ENCODE measurements around the gene SPATA31C1. TPM values are rescaled to one million over a fixed set of nuclear protein-coding genes. Genes with fewer than 3 reads are reported as not detected.

Gene SPATA31C1
- total RNA-seq, 1 donor: not detected

DNA sequence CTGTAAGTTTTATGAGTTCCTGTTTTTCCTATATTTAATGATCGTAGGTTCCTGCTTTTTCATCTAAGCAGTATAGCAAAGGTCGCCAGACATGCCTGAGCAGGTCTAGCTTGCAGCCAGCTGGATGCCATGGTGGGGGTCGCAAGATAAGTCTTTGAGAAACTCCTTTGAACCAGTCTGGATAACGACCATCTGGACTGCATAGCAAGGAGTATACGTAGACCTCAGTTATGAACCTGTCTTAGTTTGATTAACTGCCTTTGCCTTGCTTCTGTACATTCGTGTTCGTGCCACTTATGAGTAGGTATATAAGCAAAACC is 43.5 kb upstream of the SPATA31C1 start:
- H3K4me3 ChIP-seq (ENCODE audit: low read depth, low read length): no peak overlapping the region
- DNase-seq (ENCODE audit: low read depth): peak; percentile 72
- TF ChIP-seq, protein P1, sequence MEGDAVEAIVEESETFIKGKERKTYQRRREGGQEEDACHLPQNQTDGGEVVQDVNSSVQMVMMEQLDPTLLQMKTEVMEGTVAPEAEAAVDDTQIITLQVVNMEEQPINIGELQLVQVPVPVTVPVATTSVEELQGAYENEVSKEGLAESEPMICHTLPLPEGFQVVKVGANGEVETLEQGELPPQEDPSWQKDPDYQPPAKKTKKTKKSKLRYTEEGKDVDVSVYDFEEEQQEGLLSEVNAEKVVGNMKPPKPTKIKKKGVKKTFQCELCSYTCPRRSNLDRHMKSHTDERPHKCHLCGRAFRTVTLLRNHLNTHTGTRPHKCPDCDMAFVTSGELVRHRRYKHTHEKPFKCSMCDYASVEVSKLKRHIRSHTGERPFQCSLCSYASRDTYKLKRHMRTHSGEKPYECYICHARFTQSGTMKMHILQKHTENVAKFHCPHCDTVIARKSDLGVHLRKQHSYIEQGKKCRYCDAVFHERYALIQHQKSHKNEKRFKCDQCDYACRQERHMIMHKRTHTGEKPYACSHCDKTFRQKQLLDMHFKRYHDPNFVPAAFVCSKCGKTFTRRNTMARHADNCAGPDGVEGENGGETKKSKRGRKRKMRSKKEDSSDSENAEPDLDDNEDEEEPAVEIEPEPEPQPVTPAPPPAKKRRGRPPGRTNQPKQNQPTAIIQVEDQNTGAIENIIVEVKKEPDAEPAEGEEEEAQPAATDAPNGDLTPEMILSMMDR (IDR thresholded peaks at IDR 0.05; ENCODE audit: insufficient read depth, low read depth, low read length): no peak

DNA sequence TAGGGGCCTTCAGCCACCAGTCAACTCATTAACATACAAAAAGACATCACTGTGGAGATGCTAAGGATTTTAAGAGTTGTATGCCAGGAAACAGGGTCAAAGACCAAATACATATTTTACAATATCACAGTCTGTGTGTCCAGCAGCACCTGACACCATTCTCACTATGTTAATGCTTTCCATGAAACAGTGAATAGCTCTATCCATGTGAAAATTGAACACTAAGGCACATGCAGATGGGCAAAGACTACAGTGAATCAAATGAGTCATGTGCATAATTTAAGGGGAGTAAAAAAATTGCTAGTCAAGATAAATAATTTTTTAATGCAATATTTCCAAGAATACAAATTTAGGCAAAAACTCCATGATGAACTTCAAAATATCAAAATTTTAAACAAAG is 42.7 kb upstream of the SPATA31C1 start:
- DNase-seq (ENCODE audit: low read depth): no peak
- TF ChIP-seq, protein P1 (IDR thresholded peaks at IDR 0.05; ENCODE audit: insufficient read depth, low read depth, low read length): no peak

DNA sequence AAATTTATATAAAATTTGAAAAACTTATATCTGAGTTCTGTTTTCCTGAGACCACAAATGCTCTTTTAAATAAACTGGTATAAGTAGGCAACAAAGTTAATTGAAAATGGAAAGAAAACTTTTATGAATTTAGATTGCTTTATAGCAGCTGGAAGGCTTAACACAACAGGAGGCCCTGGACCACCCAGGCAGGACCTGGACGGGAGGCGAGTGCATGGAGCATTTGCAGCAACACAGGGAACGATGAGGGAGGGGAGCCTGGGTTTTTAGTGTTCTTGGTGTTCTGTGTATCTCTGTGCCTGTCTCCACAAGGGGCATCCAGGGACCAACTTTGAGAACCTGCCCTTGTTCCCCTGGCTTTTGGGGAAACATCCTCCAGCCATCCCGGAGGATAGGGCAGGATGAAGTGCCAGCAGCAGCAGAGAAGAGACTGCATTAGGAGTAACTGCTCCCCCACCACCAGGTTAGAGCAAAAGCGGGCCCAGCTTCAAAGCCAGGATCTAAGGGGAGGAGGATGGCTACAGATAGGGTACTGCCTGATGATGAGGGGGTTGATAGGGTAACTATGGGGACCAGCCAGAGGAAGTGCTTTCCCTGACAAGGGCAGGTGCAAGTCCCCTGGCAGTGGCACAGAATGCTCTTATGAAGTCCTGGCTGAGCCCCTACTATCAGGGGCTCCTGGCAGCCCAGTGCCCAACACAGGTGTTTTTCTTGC is 41.8 kb upstream of the SPATA31C1 start:
- no peak overlapping the region for H3K4me3 ChIP-seq (ENCODE audit: low read depth, low read length)
- TF ChIP-seq, protein P1 (IDR thresholded peaks at IDR 0.05; ENCODE audit: insufficient read depth, low read depth, low read length): no peak
- no peak for DNase-seq (ENCODE audit: low read depth)

More for the DNA sequence above, 42.7 kb upstream of the SPATA31C1 start:
- no peak overlapping the region for H3K4me3 ChIP-seq (ENCODE audit: low read depth, low read length)

DNA sequence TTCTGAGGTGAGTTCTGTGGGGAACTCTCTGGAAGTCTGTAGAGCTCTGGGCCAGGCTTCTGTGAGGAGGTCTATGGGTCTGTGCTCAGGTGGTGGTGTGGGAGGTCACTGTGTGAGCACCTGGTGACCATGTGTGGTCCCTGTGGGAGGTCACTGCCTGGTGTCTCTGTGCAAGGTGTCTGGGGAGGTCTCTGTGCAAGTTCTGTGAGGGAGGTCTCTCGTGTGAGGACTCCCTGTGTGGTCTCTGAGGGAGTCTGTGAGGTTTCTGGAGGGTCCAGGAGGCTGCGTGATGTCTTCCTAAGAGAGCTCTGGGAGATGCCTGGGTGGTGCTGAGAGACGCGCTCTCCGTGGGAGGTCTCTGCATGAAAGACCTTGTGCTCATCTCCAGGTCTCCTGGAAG is 41.1 kb upstream of the SPATA31C1 start:
- DNase-seq (ENCODE audit: low read depth): no peak
- H3K4me3 ChIP-seq (ENCODE audit: low read depth, low read length): no peak overlapping the region
- TF ChIP-seq, protein P1 (IDR thresholded peaks at IDR 0.05; ENCODE audit: insufficient read depth, low read depth, low read length): no peak

DNA sequence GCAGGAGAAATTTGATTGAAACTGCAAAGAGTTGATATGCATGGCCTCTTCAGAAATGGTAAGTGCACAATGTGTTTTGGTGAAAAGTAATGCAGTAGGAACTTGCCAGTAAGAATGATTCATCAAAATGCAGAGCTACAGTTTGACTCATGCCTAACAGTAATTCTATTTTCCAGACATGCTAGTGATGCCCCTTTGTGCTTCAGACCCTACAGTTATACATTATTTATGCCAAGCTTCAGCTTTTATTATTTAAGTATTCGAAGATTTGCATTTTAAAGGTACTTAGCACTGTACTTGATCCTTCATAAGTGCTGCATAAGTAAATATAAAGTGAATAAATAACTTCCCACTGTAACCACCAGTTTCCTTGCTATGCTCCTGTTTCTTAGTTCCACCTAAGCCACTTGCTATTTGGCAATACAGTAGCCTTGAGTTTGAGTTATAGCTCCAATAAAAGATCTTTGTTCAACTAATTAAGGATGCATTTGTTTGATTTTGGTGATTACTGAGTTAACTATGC is 38.7 kb upstream of the SPATA31C1 start:
- TF ChIP-seq, protein P1 (IDR thresholded peaks at IDR 0.05; ENCODE audit: insufficient read depth, low read depth, low read length): no peak
- peak; percentile 66 for DNase-seq (ENCODE audit: low read depth)

DNA sequence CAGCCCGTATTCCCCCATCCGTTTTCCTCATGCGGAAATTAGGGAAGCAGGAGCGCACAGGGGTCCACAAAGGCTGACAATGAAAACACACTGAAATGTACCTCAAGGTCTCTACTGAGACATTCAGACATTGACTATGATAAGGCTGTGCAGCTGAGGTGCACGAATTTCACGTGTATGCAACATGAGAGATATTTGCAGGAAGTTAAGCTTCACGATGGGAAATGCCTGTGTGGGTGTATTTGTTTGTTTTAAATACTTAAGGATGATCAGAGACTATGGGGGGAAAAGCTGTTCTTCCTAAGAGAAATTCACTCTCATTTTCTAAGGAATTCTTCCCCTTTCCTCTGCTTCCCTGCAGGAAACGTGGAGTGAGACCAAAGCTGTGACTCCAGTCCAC is 37.6 kb upstream of the SPATA31C1 start:
- DNase-seq (ENCODE audit: low read depth): no peak
- H3K4me3 ChIP-seq (ENCODE audit: low read depth, low read length): no peak overlapping the region
- TF ChIP-seq, protein P1 (IDR thresholded peaks at IDR 0.05; ENCODE audit: insufficient read depth, low read depth, low read length): no peak

More for the DNA sequence above, 38.7 kb upstream of the SPATA31C1 start:
- no peak overlapping the region for H3K4me3 ChIP-seq (ENCODE audit: low read depth, low read length)

DNA sequence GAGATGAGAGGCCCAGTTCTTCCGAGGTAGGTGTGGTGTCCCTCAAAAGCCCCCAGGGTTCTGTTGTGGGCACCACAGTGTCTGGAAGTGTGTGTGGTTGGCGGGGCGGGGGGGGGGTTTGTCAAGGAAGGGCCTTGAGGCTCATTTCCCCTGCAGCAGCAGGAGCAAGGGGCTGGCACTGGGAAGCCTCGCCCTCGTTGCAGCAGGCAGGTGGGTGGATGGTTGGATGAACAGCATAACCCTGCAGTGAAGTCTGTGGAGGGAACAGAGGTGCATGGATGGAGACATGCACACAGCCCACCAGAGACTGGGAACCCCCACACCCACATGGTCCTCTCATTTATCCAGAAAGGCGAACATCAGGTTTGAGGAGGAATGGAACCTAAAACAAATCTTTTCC is 37.1 kb upstream of the SPATA31C1 start:
- TF ChIP-seq, protein P1 (IDR thresholded peaks at IDR 0.05; ENCODE audit: insufficient read depth, low read depth, low read length): no peak
- no peak overlapping the region for H3K4me3 ChIP-seq (ENCODE audit: low read depth, low read length)
- no peak for DNase-seq (ENCODE audit: low read depth)
